ENCODE data around the gene TFG. TPM values are rescaled to one million over a fixed set of nuclear protein-coding genes. Genes with fewer than 3 reads are reported as not detected.

TFG gene
- total RNA-seq, 1 donor from 2014 or later: 76.0 TPM

DNA sequence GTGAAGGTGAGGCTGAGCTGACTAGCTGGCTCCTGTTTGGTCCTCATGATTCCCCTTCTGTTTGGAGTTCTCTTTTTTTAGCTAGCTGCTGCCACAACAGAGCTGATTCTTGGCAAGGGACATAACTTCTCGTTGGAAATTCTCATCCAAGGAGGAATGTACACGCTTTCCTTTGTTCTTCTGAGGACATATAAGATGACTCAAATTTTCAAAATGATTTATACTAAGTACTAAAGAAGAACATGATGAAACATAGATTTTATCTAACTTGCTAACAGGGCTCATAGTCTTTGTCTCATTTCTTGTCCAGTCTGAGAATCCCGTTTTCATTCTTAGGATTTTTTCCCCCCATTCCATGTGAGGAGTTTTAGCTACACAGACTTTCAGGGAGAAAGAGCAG is 2.9 kb upstream of the TFG start:
- DNase-seq: no peak

DNA sequence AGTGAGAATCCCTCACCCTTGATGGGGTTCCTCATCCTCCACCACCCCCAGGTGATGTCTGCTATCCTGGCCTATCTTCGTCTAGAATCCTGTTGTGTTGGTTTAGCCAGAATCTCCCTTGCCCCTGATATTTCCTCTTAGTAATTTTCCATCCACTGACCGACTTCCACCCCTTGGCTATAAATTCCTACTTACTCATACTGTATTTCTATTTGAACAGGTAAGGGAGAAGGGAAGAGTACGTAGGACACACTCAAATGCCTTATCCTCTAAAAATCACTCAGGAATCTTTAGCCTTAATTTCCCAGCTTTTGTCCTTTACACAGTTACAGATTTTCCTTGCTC is 678 bp upstream of the TFG start:
- no peak for DNase-seq

DNA sequence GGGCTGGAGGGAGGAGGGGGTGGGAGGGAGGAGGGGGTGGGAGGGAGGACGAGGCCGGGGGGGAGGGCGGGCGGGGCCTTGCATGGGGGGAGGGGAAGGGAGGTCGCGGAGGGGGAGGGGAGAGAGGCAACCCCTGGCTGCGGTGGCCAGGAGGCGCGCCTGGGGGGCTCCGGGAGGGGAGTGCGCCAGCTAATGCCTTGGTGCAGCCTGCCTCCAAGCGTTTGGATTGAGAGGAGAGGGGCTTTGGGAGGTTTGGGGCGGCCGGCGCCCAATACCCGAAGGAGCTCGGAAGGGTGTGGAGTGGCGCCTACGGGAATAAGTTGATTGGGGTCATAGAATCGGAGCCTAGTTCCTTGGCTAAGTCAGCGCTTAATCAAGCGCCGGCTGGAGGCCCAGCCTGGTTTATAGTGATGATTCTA is 557 bp downstream of the TFG start:
- peak; percentile 58 for DNase-seq

DNA sequence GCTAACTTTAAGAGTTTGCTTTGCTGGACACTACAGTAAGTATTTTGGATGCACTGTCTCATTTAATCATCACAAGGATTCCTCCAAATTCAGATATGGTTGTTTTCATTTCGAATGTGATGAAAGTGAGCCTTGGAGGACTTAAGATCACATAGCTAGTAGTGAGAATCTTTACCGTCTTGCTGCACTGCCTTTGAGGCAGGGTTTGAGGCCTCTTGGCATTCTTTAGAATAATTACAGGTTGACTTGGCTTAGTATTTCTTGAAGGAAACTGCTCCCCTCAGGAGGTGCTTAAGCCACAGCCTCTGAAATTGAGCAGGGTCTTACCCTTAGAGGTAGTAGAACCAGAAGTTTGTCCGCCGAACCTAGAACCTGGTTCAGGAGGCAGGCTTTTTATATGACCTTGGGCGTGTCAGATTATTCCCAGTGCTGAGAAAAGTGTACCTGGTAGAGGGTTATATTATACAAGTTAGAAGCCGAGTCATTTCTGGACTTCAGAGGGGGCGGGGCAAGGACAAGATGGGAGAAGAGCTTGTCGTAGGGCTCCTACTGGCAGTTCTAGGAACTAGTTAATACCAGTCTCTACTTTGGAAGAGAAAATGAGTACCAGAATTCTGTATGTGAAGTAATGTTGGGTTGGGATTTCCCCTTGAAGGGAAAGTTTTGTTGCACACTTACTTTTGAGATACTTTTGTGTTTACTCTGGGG is 1.1 kb downstream of the TFG start:
- peak; percentile 58 for DNase-seq

DNA sequence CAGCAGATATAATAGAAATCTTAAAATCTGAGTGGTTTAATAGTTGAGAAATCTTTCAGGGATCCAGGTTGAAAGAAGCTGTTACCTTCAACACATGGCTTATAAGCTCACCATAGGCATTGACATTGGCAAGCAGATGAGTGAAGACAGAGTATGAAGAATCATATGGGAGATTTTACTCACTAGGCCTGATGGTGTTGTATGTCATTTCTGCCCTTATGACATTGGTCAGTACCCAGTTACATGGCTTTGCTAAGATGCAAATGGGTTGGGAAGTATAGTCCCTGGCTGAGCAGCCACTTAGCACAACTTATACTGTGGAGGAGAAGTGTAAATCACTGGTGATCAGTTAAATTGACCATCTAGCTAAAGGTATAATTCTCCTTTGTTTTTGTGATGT is 5.9 kb downstream of the TFG start:
- DNase-seq: no peak

DNA sequence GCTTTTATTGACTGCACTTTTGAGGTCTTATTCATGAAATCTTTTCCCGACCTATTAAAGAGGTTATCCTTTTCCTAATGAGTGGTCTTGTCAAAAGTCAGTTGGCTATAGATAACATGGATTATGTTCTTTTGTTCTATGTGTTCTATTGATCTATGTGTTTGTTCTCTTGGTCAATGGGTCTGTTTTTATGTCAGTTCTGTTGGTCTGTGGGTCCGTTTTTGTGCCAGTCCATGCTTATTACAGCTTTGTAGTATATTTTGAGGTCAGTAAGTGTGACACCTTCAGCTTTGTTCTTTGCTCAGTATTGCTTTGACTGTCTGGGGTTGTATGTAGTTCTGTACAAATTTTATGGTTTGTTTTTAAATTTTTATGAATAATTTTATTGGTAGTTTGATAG is 7.8 kb downstream of the TFG start:
- no peak for DNase-seq

DNA sequence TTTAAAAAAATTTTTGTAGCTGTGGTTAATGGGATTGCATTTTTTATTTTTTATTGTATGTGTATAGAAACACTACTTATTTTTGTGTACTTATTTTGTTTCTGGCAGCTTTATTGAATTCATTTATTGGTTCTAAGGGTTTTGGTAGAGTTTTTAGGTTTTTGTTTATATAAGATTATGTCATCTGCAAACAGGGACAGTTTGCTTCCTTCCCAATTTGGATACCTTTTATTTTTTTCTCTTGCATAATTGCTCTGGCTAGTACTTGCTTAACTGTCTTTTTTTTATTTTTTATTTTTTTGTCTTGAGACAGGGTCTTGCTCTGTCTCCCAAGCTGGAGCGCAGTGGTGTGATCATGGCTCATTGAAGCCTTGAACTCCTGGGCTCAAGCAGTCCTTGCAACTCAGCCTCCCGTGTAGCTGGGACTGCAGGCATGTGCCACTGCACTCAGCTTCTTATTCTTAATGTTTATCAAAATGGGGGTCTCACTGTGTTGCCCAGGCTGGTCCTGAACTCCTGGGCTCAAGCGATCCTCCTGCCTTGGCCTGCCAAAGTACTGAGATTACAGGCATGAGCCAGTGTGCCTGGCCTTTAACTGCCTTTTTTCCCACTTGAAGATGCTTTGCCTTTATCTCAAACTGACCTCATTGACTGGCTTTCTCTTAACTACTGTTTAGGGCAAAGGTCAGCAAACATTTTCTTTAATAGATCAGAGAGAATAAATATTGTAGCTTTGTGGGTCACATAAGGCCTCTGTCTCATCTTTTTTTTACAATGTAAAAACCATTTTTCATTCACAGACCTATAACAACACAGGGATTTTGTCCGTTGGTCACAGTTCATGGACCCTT is 8.6 kb downstream of the TFG start:
- DNase-seq: no peak

DNA sequence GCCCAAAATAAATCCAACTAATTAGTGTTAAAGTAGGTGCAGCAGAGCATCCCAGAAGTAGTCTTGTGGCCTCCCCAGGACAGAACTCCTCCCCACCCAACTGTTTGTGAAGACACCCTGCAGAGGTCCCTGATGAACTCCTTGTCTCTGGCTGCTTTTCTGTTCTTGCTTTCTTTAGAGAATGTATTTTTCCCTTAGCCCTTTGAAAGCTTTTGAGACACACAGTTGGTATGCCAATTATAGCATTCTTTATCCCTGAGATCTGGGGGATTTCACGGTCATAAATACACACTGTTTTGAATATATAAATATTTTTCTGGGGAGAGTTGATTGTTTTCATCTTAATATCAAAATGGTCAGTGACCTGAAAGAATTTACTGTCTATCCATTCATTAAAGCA is 9.8 kb downstream of the TFG start:
- no peak for DNase-seq

DNA sequence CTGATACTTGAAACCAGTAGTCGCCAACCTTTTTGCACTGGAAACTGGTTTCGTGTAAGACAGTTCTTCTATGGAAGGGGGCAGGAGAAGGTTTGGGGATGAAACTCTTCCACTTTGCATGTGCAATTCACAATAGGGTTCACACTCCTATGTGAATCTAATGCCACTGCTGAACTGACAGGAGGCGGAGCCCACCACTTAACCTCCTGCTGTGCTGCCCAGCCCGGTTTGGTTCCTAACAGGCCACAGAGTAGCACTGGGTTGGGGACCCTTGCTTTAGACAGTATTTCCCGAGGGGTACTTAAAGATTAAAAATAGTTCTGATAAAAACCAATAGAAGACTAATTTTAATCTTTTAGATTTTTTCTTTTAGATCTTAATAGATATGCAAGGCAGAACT is 11.1 kb downstream of the TFG start:
- DNase-seq: no peak

DNA sequence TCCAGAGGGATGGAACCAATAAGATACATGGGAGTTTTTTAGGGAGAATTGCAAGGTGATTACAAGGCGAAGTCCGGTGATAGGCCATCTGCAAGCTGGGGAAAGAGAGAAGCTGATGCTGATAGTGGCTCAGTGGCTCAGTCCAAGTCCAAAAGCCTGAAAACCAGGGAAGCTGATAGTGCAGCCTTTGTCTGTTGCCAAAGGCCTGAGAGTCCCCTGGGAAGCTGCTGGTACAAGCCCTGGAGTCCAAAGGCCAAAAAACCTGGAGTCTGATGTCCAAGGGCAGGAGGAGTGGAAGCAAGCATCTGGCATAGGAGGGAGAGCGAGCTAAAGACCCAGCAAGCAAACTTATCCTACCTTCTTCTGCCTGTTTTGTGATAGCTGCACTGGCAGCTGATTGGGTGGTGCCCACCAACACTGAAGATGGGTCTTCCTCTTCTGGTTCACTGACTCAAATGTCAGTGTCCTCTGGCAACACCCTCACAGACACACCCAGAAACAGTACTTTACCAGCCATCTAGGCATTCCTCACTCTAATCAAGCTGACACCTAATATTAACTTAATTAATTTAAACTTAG is 16.7 kb downstream of the TFG start:
- no peak for DNase-seq

DNA sequence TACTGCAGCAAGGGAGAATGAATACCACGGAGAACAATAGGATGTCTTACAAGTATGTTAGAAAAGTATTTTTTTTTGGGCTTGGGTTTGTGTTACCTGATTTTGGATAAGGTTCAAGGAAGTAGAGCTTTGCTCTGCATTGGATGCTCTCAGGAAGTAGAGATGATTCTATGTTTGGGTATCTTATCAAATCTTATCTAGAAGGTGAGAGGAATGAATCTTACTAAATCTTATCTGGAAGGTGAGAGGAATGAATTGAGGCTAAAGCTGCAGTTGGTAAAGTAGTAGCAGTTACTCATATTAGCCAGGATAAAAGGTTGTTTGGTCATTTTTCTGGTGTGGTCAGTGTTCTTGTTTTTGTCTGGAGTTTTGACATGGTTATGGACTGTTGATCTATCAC is 17.4 kb downstream of the TFG start:
- no peak for DNase-seq

DNA sequence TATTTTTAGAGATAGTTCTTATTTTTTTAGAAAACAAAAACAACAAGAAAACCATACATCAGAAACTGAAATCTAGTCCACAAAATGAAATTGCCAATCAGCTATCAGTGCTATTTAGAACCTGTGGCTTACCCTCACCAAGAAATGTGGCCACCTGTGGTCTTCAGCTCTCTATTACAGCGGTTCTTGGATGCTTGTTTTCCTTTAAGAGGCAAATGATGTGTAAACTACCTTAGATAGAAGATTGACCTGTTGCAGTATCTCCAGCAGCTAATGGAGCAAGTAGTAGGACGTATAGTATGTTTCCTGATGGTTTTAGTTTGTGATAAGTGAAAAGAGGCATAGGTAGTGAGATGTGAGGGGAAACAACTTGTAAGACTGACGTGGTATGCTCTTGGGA is 21.2 kb downstream of the TFG start:
- DNase-seq: no peak

DNA sequence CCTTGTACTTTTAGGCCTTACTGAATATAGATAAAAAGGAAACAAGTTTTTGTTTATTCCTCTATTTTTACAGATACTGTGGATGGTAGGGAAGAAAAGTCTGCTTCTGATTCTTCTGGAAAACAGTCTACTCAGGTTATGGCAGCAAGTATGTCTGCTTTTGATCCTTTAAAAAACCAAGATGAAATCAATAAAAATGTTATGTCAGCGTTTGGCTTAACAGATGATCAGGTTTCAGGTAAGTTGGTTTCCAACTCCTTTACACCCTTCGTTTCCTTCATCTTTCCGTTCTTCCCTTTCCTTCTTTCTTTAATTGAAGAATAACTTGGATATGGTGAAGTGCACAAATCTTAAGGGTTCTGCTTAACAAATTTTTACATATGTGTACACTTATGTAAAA is 23.1 kb downstream of the TFG start:
- DNase-seq: no peak

DNA sequence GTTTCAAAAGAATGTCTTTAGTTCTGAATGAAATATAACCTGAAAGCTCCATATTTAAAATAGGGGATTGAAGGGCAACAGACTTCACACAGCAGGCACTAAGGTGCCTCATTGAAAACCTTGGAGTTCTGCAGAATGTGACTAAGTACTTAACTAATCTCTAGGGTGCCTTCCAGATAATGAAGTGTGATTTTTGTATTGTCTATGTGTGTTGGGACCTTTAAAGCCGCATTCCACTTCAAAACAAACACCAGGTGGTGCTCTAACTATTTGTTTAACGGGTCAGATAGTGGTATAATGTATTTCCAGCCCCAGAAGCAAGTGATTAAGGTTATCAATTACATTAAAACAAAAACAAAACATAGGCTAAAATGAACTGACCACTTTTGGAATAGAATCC is 28.0 kb downstream of the TFG start:
- DNase-seq: peak; percentile 7

DNA sequence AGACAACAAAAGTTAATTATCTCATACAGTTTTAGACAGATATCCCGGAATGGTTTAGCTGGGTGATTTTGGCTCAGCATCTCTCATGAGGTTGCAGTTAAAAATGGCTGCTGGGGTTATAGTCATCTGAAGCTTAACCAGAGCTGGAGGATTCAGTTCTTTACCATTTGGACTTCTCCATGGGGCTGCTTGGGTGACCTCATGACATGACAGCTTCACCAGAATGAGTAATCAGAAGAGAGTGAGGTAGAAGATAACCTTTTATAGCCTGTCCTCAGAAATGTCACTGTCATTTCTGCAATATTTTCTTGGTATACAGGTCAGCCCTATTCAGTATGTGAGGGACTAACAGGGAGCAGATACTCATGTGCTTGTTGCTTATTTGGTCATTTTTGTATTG is 30.9 kb downstream of the TFG start:
- no peak for DNase-seq

DNA sequence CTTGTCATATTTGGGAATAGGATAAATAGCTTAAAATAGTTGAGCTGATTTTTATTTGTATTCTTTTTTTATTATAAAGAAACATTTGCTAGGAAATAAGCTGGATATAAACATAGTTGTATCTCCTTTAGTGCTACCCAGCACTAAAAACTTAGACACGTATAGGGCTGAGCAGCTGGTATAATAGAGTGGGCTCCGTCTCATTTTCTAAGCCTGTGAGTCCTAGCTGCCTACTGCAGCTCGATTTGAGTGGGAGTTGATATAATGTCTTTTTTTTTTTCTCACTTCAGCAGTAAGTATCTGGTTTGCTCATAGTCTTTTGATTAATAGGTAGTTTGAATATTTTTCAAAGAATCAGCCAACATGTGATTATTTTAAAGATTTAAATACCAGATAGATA is 34.2 kb downstream of the TFG start:
- DNase-seq: no peak

DNA sequence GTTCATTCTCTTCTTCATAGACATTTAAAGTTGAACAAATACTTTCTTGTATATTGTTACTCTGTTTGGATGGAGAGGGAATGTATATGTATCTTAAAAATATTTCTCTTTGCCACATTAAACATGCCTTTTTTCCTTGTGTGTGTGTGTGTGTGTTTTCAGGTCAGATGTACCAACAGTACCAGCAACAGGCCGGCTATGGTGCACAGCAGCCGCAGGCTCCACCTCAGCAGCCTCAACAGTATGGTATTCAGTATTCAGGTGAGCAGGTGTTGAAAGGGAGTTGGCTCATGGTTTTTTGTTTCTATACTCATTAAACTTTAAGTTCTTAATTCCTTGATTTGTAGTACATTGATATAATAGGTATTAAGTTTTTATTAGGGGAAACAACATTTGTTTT is 35.4 kb downstream of the TFG start:
- DNase-seq: no peak

DNA sequence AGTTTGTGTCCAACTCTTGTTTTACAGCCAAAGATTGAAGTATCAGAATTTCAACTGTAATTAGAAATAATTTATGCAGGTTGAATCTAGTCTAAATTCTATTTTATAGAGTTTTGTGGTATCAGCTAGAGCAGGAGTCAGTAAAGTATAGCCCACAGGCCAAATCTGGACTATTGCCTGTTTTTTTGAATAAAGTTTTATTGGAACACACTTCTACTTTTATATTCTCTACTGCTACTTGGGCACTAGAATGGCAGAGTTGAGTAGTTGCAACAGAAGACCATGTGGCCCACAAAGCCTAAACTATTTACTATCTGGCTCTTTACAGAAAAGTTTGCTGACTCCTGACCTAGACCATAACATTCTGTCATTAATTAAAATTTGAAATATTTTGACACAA is 36.3 kb downstream of the TFG start:
- DNase-seq: no peak

DNA sequence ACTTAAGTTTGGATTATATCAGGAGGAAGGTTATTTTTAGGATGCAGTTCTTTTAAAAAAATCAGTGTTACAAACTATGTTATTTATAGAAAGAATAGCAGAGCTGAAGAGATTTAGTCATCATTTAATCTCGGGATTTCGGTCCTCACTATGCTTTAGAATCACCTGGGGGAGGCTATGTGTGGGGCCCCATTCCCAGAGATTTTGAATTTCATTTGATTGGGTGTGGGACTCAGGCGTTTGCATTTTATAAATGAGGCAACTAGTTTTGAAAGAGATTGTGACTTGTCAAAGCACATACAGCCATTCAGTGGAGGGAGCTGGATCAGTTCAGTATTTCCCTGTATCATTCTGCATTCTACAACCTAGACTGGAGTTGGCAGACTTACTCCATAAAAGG is 36.8 kb downstream of the TFG start:
- DNase-seq: no peak

DNA sequence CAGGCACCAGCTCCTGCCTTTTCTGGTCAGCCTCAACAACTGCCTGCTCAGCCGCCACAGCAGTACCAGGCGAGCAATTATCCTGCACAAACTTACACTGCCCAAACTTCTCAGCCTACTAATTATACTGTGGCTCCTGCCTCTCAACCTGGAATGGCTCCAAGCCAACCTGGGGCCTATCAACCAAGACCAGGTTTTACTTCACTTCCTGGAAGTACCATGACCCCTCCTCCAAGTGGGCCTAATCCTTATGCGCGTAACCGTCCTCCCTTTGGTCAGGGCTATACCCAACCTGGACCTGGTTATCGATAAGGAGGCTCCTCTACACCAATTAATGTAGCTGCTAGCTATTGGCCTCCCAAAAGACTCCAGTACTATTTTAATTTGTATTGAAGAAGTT is 38.9 kb downstream of the TFG start:
- no peak for DNase-seq

DNA sequence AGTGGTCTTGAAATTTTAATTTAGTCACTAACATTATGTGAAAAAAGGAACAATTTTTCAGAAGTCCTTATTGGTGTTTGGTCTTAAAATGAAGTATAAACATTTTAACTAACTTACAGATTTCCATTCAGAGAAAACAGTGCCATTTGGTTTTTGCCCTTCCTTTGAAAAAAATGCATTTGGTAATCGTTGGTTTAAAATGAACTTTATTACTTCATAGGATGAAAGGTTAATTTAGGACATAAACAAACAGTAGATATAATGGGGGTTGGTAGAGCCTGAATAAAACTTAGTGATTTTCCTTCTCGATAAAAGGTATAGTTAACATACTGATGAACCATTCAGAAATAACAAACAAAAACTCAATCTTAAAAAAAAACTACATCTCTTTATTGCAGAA is 39.7 kb downstream of the TFG start:
- no peak for DNase-seq

DNA sequence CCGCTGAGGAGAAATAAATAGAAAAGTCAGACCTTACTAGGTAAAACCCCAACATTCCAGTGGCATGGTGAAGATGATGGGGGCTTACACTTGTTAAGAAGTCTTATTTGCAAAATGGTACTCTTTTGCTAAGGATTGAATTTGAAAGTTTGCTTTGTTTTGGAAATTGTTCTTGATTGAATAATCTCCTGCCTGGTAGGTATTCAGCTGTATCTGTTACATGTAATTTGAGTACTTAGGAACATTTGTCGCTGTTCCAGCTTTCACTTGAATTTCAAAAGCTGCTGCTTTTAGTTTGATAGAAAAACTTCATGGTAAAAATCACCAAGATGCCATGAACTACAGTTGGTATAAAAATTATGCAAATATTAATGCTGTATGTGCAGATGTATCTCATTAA is 44.6 kb downstream of the TFG start:
- DNase-seq: no peak

DNA sequence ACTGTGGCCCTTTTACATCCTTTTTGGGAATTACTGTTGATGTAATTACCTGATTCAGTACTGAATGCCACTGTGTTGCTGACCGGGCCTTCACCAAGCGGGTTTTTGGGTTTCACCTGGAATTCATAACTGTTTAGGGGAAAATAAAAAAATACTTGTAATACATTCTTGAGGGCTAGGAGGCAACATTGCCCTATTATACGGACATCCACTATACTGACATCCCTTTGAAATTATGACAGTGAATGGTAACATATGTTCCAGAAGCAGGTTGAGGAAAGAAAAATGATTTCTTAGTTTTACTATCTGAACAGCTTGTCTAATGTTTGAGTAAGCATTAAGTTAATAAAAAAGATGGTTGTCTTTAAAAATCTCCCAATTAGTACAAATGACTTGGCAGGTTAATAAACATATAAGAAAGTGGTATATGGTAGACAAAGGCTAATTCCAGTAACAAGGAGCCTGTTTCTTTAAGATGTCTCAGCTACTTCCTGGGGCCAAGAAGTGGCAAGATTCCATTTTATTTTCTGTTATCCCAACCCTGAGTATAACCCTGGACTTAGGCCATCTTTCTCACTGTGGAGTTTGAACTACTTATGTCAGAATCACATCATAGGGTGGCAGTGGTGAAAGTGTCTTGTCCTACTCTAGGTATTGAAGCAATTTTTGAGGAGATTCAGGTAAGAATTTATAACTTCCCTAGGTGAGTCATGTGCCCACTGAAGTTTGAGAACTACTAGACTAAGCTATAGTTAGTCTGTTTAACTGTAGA is 45.5 kb downstream of the TFG start:
- DNase-seq: peak; percentile 4
